GM18508 (cell line): ENCODE data around the gene SPP2.

Experiments
- ATAC-seq: cut with Tn5 transposase; IDR thresholded peaks from one replicate; pipeline ENCODE4 v1.9.1; 2021; ENCODE audit warnings: moderate number of reproducible peaks; ENCODE audit not compliant: insufficient read depth, unreplicated experiment

The SPP2 gene

GRCh38 chr2:234033885-234034284, 16.6 kb upstream of the SPP2 start:
- ATAC-seq = no peak

GRCh38 chr2:234038076-234038802, 12.3 kb upstream of the SPP2 start:
- ATAC-seq = no peak

- no peak for ATAC-seq
Measured at GRCh38 chr2:234044157-234044556, 6.3 kb upstream of the SPP2 start.

- no peak for ATAC-seq
Measured at GRCh38 chr2:234046521-234046920, 4.0 kb upstream of the SPP2 start.

GRCh38 chr2:234047361-234047760, 3.1 kb upstream of the SPP2 start:
- no peak for ATAC-seq

- ATAC-seq = no peak
Measured at GRCh38 chr2:234048049-234048448, 2.5 kb upstream of the SPP2 start.

- no peak for ATAC-seq
Measured at GRCh38 chr2:234051374-234052070, 1.0 kb downstream of the SPP2 start.

- ATAC-seq = no peak
Measured at GRCh38 chr2:234058881-234059280, 8.4 kb downstream of the SPP2 start.

GRCh38 chr2:234060236-234060635, 9.7 kb downstream of the SPP2 start:
- no peak for ATAC-seq

GRCh38 chr2:234061624-234062257, 11.2 kb downstream of the SPP2 start:
- ATAC-seq = no peak

GRCh38 chr2:234066587-234066986, 16.1 kb downstream of the SPP2 start:
- ATAC-seq = no peak

GRCh38 chr2:234071664-234072063, 21.2 kb downstream of the SPP2 start:
- no peak for ATAC-seq

- ATAC-seq = no peak
Measured at GRCh38 chr2:234072454-234072853, 22.0 kb downstream of the SPP2 start.

GRCh38 chr2:234074751-234075517, 24.4 kb downstream of the SPP2 start:
- ATAC-seq = no peak

- ATAC-seq = no peak
Measured at GRCh38 chr2:234075518-234075915, 25.0 kb downstream of the SPP2 start.

GRCh38 chr2:234075947-234076346, 25.4 kb downstream of the SPP2 start:
- ATAC-seq = no peak

GRCh38 chr2:234076451-234076850, 25.9 kb downstream of the SPP2 start:
- no peak for ATAC-seq

- ATAC-seq = no peak
Measured at GRCh38 chr2:234078129-234078528, 27.6 kb downstream of the SPP2 start.

- no peak for ATAC-seq
Measured at GRCh38 chr2:234081970-234082822, 31.7 kb downstream of the SPP2 start.
